HEK293T (cell line): Measurements from ENCODE around the gene FLVCR1.

Experiments
- ARNT ChIP-seq: fragments of 450-650 bp; IDR thresholded peaks from 2 replicates; pipeline ENCODE4 v1.6.1; 2017; ENCODE audit warnings: mild to moderate bottlenecking
- BHLHE40 ChIP-seq: fragments of 450-650 bp; IDR thresholded peaks from 2 replicates; pipeline ENCODE4 v1.6.1; 2016; ENCODE audit warnings: mild to moderate bottlenecking, moderate library complexity, borderline replicate concordance
- ELF4 ChIP-seq: fragments of 450-650 bp; IDR thresholded peaks from 2 replicates; pipeline ENCODE4 v1.6.1; 2017; ENCODE audit warnings: antibody characterized with exemption
- FOXA1 ChIP-seq: fragments of 450-650 bp; IDR thresholded peaks from 2 replicates; pipeline ENCODE4 v1.6.1; 2016; ENCODE audit warnings: mild to moderate bottlenecking
- FOXK2 ChIP-seq: fragments of 450-650 bp; IDR thresholded peaks from 2 replicates; pipeline ENCODE4 v1.6.1; 2016; ENCODE audit warnings: mild to moderate bottlenecking
- FOXM1 ChIP-seq: fragments of 450-650 bp; IDR thresholded peaks from 2 replicates; pipeline ENCODE4 v1.6.1; 2017; ENCODE audit warnings: mild to moderate bottlenecking, borderline replicate concordance
- HDGF ChIP-seq: fragments of 450-650 bp; IDR thresholded peaks from 2 replicates; pipeline ENCODE4 v1.6.1; 2017; ENCODE audit warnings: antibody characterized with exemption, borderline replicate concordance
- L3MBTL2 ChIP-seq: fragments of 450-650 bp; conservative IDR thresholded peaks from 2 replicates; pipeline ENCODE4 v1.6.1; 2016; ENCODE audit warnings: mild to moderate bottlenecking
- NFRKB ChIP-seq: fragments of 450-650 bp; IDR thresholded peaks from 2 replicates; pipeline ENCODE4 v1.6.1; 2016; ENCODE audit warnings: mild to moderate bottlenecking, moderate library complexity
- SP1 ChIP-seq: fragments of 450-650 bp; IDR thresholded peaks from 2 replicates; pipeline ENCODE4 v1.6.1; 2017
- SUZ12 ChIP-seq: fragments of 450-650 bp; IDR thresholded peaks from 2 replicates; pipeline ENCODE4 v1.6.1; 2016; ENCODE audit warnings: mild to moderate bottlenecking
- TF ChIP-seq, protein P1 (sequence below): fragments of 450-650 bp; IDR thresholded peaks from 2 replicates; pipeline ENCODE4 v1.6.1; 2016

DNA sequence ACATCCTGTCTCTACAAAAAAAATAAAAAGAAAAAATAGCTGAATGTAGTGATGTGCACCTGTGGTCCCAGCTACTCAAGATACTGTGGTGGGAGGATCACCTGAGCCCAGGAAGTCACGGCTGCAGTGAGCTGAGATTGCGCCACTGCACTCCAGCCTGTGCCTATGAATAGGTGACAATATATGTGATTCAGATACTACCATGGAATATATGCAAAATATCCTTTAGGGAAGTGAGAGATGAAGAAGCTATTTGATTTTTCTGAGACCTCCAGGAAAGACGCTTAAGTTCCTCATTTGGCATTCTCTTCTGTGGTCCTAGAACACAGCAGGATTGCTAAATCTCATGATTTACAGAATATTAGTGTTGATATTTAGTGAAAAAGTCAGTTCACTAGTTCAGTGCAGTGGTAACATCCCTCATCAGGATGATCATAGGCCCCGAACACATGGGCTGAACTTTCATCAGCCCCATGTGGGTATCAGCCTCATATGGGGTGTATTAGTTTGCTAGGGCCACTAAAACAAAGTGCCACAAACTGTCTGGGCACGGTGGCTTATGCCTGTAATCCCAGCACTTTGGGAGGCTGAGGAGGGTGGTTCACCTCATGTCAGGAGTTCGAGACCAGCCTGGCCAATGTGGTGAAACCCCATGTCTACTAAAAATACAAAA, 86.3 kb downstream of the FLVCR1 start:
- TF ChIP-seq SUZ12 (no peak), HDGF (no peak), FOXA1 (no peak), SP1 (no peak), FOXK2 (no peak), FOXM1 (no peak), NFRKB (no peak), BHLHE40 (no peak), ARNT (no peak), ELF4 (no peak), L3MBTL2 (no peak)
- TF ChIP-seq, protein P1, sequence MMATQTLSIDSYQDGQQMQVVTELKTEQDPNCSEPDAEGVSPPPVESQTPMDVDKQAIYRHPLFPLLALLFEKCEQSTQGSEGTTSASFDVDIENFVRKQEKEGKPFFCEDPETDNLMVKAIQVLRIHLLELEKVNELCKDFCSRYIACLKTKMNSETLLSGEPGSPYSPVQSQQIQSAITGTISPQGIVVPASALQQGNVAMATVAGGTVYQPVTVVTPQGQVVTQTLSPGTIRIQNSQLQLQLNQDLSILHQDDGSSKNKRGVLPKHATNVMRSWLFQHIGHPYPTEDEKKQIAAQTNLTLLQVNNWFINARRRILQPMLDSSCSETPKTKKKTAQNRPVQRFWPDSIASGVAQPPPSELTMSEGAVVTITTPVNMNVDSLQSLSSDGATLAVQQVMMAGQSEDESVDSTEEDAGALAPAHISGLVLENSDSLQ, result no peak
